Panc1 (cell line): ENCODE measurements around the gene EHD4. TPM values are rescaled to one million over a fixed set of nuclear protein-coding genes. Genes with fewer than 3 reads are reported as not detected.

ENCODE experiments used
- ATAC-seq: fragments of 200-7000 bp; cut with Tn5 transposase; 2 replicates; pipeline ENCODE4 v1.9.1; 2020; ENCODE audit warnings: mild to moderate bottlenecking, moderate library complexity
- BruUV-seq: library from RNA; stranded (reverse); fragments of 400-500 nt; replicated peaks from 2 replicates; lab custom pipeline; 2021; lab: Mats Ljungman, UMichigan
- CTCF ChIA-PET: fragments of 300-600 bp; sonication (Branson Sonifier 250); formaldehyde crosslinking; loops from one replicate; lab custom pipeline; 2022; ENCODE audit warnings: antibody characterized with exemption; lab: Charles Lee
- POLR2A ChIA-PET: fragments of 300-600 bp; sonication (Branson Sonifier 250); formaldehyde crosslinking; loops from one replicate; lab custom pipeline; 2022; ENCODE audit warnings: antibody characterized with exemption; lab: Charles Lee
- DNase-seq: peaks from one replicate; pipeline ENCODE4 v3.0.0-alpha.2; 2010; ENCODE audit warnings: low read depth, low spot score
- H3K27ac ChIP-seq: 2 replicates; pipeline ENCODE4 v1.5.1; 2011; ENCODE audit warnings: mild to moderate bottlenecking, low read length, inconsistent platforms
- H3K27me3 ChIP-seq: fragments of 200-500 bp; sonication (Bioruptor generic); 2 replicates; pipeline ENCODE4 v1.6.0; 2014; ENCODE audit warnings: low read length, inconsistent platforms; ENCODE audit not compliant: control insufficient read depth, insufficient read depth
- H3K36me3 ChIP-seq: fragments of 200-500 bp; sonication (Bioruptor generic); 2 replicates; pipeline ENCODE4 v1.5.1; 2014; ENCODE audit warnings: inconsistent platforms, mild to moderate bottlenecking, low read length, moderate library complexity; ENCODE audit not compliant: control insufficient read depth, insufficient read depth
- H3K4me1 ChIP-seq: 2 replicates; pipeline ENCODE4 v1.5.1; 2011; ENCODE audit warnings: inconsistent platforms, mild to moderate bottlenecking, low read length, moderate library complexity; ENCODE audit not compliant: control insufficient read depth, insufficient read depth
- H3K4me3 ChIP-seq, 2 experiments: 2 replicates each; pipeline ENCODE4 v1.5.1; 2011 to 2012; ENCODE audit warnings: low read depth in 2 of 2, low read length in 2 of 2, mild to moderate bottlenecking in 2 of 2, inconsistent platforms in 1 of 2, moderate library complexity in 1 of 2
- H3K9me3 ChIP-seq: fragments of 200-500 bp; sonication (Bioruptor generic); 2 replicates; pipeline ENCODE4 v1.5.1; 2014; ENCODE audit warnings: low read depth, mild to moderate bottlenecking, inconsistent platforms, low read length, moderate library complexity; ENCODE audit not compliant: control insufficient read depth, insufficient read depth
- POLR2AphosphoS5 ChIP-seq: IDR thresholded peaks from 2 replicates; pipeline ENCODE4 v1.6.1; 2012; ENCODE audit warnings: mild to moderate bottlenecking, low read depth, low read length, moderate library complexity
- SIN3A ChIP-seq: IDR thresholded peaks from 2 replicates; pipeline ENCODE4 v1.6.1; 2012; ENCODE audit warnings: low read depth, mild to moderate bottlenecking, low read length, moderate library complexity, borderline replicate concordance; ENCODE audit not compliant: insufficient read depth
- TCF7L2 ChIP-seq: IDR thresholded peaks from 2 replicates; pipeline ENCODE4 v1.6.1; 2011; ENCODE audit warnings: mild to moderate bottlenecking, low read depth, low read length, inconsistent platforms
- in situ Hi-C: cut with HindIII; loops from 2 replicates; pipeline ENCODE4 v1.10.0; 2016; ENCODE audit warnings: low sequenced_read_pairs, low pct_unique_long_range_greater_than_20kb
- intact Hi-C: fragments of 100-400 bp; cut with micrococcal nuclease; formaldehyde crosslinking; loops from one replicate; pipeline ENCODE4 v1.10.0; 2022; ENCODE audit not compliant: unreplicated experiment
- total RNA-seq: library from RNA; stranded (reverse); gene quantifications from one replicate; pipeline ENCODE4 v1.2.1, GENCODE V29; 2021; ENCODE audit not compliant: unreplicated experiment
- TF ChIP-seq, protein P1 (sequence below), 2 experiments: IDR thresholded peaks; 2 replicates each; pipeline ENCODE4 v1.6.1; 2011 to 2012; ENCODE audit warnings: low read depth in 2 of 2, control low read depth in 1 of 2, low read length in 1 of 2, mild to moderate bottlenecking in 1 of 2, moderate library complexity in 1 of 2; ENCODE audit not compliant: insufficient read depth in 1 of 2
- TF ChIP-seq, protein P2 (sequence below): fragments of 450-650 bp; IDR thresholded peaks from 2 replicates; pipeline ENCODE4 v1.5.1; 2017; ENCODE audit warnings: mild to moderate bottlenecking

The EHD4 gene
- total RNA-seq, 1 experiment from 2014 or later: 43.2 TPM

DNA sequence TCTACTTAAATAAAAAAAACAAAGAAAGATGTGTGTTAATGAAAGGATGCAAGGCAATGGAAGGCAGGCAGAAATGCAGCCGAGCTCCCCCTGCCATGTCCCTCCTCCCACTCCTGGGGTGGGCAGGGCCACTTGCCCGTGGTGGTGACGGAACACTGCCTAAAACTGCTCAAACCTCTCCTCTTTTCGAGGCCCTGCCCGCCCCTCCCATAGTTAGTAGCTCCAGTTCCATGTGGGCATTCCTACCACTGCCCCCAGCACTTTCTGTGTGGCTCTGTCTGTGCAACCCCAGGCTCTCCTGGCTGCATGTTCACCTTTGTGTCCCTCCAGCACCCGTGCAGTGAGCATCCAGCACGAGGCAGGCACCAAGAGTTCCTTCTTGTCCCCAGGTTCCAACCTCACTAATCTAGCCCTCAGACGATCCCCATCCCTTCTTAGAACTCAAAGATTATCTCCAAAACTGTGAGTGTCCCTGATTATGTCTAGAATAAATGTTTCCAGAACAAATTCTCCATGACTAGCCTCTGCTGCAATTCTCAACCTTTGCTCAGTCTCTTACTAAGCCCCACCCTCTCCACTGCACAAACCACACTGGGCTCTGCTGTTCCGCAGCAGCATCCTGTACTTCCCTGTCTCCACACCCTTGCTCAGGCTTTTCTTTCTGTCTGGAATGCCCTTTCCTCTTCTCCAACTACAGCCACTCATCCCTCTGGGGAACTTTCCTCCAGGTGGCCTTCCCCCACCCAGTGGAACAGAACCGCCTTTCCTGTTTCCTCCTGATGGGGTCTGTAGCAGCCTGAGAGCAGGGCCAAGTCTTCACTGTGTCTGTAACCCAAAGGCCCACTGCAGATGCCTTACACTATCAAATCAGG, 45.9 kb downstream of the EHD4 start:
- Histone ChIP-seq H3K27me3 (no peaks in the 10 kb centered on the region), H3K36me3 (no peaks in the 10 kb centered on the region), H3K27ac (peak overlapping the region; percentile 94), H3K4me1 (peaks cover 53% of the 10 kb centered on the region), H3K4me3 (no peak overlapping the region), H3K9me3 (no peaks in the 10 kb centered on the region)
- in situ Hi-C loops: no loop called here
- DNase-seq (no peak), ATAC-seq (no peak)
- intact Hi-C loops: no loop called here
- CTCF ChIA-PET: no interaction called here
- POLR2A ChIA-PET: interaction anchor here (0.7 kb wide), 1 partner anchor 8 kb away, joined by 5 read pairs; no protein-coding TSS in a partner anchor
- BruUV-seq: no TSS peak
- TF ChIP-seq POLR2AphosphoS5: no peak
- TF ChIP-seq, protein P1, sequence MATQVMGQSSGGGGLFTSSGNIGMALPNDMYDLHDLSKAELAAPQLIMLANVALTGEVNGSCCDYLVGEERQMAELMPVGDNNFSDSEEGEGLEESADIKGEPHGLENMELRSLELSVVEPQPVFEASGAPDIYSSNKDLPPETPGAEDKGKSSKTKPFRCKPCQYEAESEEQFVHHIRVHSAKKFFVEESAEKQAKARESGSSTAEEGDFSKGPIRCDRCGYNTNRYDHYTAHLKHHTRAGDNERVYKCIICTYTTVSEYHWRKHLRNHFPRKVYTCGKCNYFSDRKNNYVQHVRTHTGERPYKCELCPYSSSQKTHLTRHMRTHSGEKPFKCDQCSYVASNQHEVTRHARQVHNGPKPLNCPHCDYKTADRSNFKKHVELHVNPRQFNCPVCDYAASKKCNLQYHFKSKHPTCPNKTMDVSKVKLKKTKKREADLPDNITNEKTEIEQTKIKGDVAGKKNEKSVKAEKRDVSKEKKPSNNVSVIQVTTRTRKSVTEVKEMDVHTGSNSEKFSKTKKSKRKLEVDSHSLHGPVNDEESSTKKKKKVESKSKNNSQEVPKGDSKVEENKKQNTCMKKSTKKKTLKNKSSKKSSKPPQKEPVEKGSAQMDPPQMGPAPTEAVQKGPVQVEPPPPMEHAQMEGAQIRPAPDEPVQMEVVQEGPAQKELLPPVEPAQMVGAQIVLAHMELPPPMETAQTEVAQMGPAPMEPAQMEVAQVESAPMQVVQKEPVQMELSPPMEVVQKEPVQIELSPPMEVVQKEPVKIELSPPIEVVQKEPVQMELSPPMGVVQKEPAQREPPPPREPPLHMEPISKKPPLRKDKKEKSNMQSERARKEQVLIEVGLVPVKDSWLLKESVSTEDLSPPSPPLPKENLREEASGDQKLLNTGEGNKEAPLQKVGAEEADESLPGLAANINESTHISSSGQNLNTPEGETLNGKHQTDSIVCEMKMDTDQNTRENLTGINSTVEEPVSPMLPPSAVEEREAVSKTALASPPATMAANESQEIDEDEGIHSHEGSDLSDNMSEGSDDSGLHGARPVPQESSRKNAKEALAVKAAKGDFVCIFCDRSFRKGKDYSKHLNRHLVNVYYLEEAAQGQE (IDR thresholded peaks at IDR 0.05; ENCODE audit: insufficient read depth in 1 of 2, low read depth in 2 of 2, low read length in 1 of 2): no peak
- no peak for TF ChIP-seq SIN3A
- TF ChIP-seq TCF7L2: no peak
- TF ChIP-seq, protein P2, sequence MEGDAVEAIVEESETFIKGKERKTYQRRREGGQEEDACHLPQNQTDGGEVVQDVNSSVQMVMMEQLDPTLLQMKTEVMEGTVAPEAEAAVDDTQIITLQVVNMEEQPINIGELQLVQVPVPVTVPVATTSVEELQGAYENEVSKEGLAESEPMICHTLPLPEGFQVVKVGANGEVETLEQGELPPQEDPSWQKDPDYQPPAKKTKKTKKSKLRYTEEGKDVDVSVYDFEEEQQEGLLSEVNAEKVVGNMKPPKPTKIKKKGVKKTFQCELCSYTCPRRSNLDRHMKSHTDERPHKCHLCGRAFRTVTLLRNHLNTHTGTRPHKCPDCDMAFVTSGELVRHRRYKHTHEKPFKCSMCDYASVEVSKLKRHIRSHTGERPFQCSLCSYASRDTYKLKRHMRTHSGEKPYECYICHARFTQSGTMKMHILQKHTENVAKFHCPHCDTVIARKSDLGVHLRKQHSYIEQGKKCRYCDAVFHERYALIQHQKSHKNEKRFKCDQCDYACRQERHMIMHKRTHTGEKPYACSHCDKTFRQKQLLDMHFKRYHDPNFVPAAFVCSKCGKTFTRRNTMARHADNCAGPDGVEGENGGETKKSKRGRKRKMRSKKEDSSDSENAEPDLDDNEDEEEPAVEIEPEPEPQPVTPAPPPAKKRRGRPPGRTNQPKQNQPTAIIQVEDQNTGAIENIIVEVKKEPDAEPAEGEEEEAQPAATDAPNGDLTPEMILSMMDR: no peak

DNA sequence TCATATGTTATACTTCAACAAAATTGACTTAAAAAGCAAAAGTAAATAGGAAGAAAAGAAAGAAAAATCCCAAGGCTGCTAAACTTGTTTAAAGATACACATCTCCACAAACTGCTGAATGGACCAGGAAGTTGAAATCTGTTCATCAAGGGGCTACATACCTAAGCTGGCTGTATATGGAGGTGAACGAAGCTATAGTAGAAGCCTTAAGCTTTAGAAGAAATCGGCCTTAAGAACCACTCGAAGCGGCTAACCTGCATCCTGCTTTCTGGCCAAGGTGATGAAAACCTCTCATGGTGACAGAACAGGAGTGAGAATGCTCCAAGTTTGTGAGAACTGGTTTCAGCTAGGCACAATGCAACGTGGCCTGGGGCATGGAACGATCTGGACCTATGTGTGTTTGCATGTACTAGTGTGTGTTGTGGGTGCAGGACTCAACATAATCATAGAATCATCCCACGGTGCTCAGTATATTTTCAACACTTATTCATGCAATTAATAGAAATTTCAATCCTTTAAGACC, 47.2 kb downstream of the EHD4 start:
- H3K36me3 ChIP-seq: no peaks in the 10 kb centered on the region
- POLR2A ChIA-PET: no interaction called here
- CTCF ChIA-PET: no interaction called here
- no peaks in the 10 kb centered on the region for H3K27me3 ChIP-seq
- H3K4me3 ChIP-seq: no peak overlapping the region
- BruUV-seq: no TSS peak
- ATAC-seq (no peak), DNase-seq (no peak)
- H3K4me1 ChIP-seq: peaks cover 53% of the 10 kb centered on the region
- no peaks in the 10 kb centered on the region for H3K9me3 ChIP-seq
- in situ Hi-C loops (no loop called here), intact Hi-C loops (no loop called here)
- TF ChIP-seq SIN3A (no peak), POLR2AphosphoS5 (no peak), TCF7L2 (no peak)
- TF ChIP-seq, protein P2: no peak
- TF ChIP-seq, protein P1 (IDR thresholded peaks at IDR 0.05; ENCODE audit: insufficient read depth in 1 of 2, low read depth in 2 of 2, low read length in 1 of 2): no peak
- peak overlapping the region; percentile 5; the same call in 1 of the 2 replicates for H3K27ac ChIP-seq
